OCI-LY7 (cell line): ENCODE measurements around the gene PPT2. TPM values are rescaled to one million over a fixed set of nuclear protein-coding genes. Genes with fewer than 3 reads are reported as not detected.

ENCODE experiments used
- BruUV-seq: library from RNA; stranded (reverse); fragments of 400-500 nt; replicated peaks from 2 replicates; lab custom pipeline; 2021; lab: Mats Ljungman, UMichigan
- CTCF ChIA-PET: fragments of 300-600 bp; sonication (Branson Sonifier 250); formaldehyde crosslinking; loops from one replicate; lab custom pipeline; 2022; ENCODE audit warnings: antibody characterized with exemption; ENCODE audit not compliant: unreplicated experiment; lab: Charles Lee
- POLR2A ChIA-PET: fragments of 300-600 bp; sonication (Branson Sonifier 250); formaldehyde crosslinking; loops from one replicate; lab custom pipeline; 2022; ENCODE audit warnings: antibody characterized with exemption; lab: Charles Lee
- DNase-seq: peaks from one replicate; pipeline ENCODE4 v3.0.0-alpha.2; 2015; ENCODE audit warnings: low spot score
- H2AFZ ChIP-seq: fragments of 200-600 bp; sonication (generic), shearing (Covaris generic); 2 replicates; pipeline ENCODE4 v1.6.1; 2014; ENCODE audit warnings: mild to moderate bottlenecking, antibody characterized with exemption, low read length, moderate library complexity
- H3K27ac ChIP-seq: fragments of 200-600 bp; sonication (generic); 2 replicates; pipeline ENCODE4 v1.5.1; 2014; ENCODE audit warnings: mixed run types, low read depth, mild to moderate bottlenecking, moderate library complexity, low read length, inconsistent platforms; ENCODE audit not compliant: poor library complexity, severe bottlenecking
- H3K36me3 ChIP-seq: fragments of 200-600 bp; sonication (generic); 2 replicates; pipeline ENCODE4 v1.6.1; 2014; ENCODE audit warnings: mild to moderate bottlenecking, antibody characterized with exemption, low read length, moderate library complexity, mixed read lengths; ENCODE audit not compliant: insufficient read depth
- H3K4me1 ChIP-seq: fragments of 200-600 bp; sonication (generic); 2 replicates; pipeline ENCODE4 v1.5.1; 2014; ENCODE audit warnings: mild to moderate bottlenecking, low read length; ENCODE audit not compliant: insufficient read depth, poor library complexity, severe bottlenecking
- H3K4me2 ChIP-seq: fragments of 200-600 bp; sonication (generic); 2 replicates; pipeline ENCODE4 v1.6.1; 2014; ENCODE audit warnings: mild to moderate bottlenecking, low read length
- H3K4me3 ChIP-seq: fragments of 200-600 bp; sonication (generic); 2 replicates; pipeline ENCODE4 v1.5.1; 2014; ENCODE audit warnings: mild to moderate bottlenecking, low read depth, low read length; ENCODE audit not compliant: poor library complexity, severe bottlenecking
- H3K79me2 ChIP-seq: fragments of 200-600 bp; sonication (generic); 2 replicates; pipeline ENCODE4 v1.6.1; 2016; ENCODE audit warnings: low read depth, mild to moderate bottlenecking, low read length, moderate library complexity, mixed read lengths; ENCODE audit not compliant: insufficient read depth
- H3K9me2 ChIP-seq: fragments of 200-600 bp; sonication (generic); 2 replicates; pipeline ENCODE4 v1.6.1; 2016; ENCODE audit warnings: mild to moderate bottlenecking, low read length, mixed read lengths; ENCODE audit not compliant: insufficient read depth
- H3K9me3 ChIP-seq: fragments of 200-600 bp; sonication (generic); 2 replicates; pipeline ENCODE4 v1.6.1; 2014; ENCODE audit warnings: mild to moderate bottlenecking, mixed run types, low read length, mixed read lengths
- H4K20me1 ChIP-seq: fragments of 200-600 bp; sonication (generic); 2 replicates; pipeline ENCODE4 v1.6.1; 2014; ENCODE audit warnings: mild to moderate bottlenecking, antibody characterized with exemption, low read length, moderate library complexity, mixed read lengths; ENCODE audit not compliant: insufficient read depth
- CTCF ChIP-seq: fragments of 200-600 bp; sonication (generic); conservative IDR thresholded peaks from 2 replicates; pipeline ENCODE4 v1.5.1; 2014; ENCODE audit warnings: mild to moderate bottlenecking, antibody characterized with exemption, low read length, moderate library complexity, mixed read lengths
- EZH2phosphoT487 ChIP-seq: fragments of 200-600 bp; sonication (generic); IDR thresholded peaks from 2 replicates; pipeline ENCODE4 v1.6.1; 2018; ENCODE audit warnings: low read depth, borderline replicate concordance, mild to moderate bottlenecking, mixed run types, antibody characterized with exemption, low read length, moderate library complexity, mixed read lengths
- intact Hi-C: fragments of 100-400 bp; cut with micrococcal nuclease; formaldehyde crosslinking; loops from one replicate; pipeline ENCODE4 v1.10.0; 2022; ENCODE audit not compliant: unreplicated experiment
- total RNA-seq, 2 experiments: library from RNA; depleted of rRNA in 1 of 2; stranded (reverse); fragments of >200 nt in 1 of 2; shearing (Covaris generic) in 1 of 2; gene quantifications; 2 replicates each; pipeline ENCODE4 v1.2.3, GENCODE V29; 2014 to 2022

Gene PPT2
- total RNA-seq, 2 experiments from 2014 or later: 39.0 to 111 TPM

GRCh38 chr6:32181148-32181702 lies 27.3 kb downstream of the PPT2 start:
- BruUV-seq: no TSS peak
- POLR2A ChIA-PET: interaction anchor here (1.1 kb wide), 1 partner anchor 12 kb away, joined by 3 read pairs; the partner anchor contains the start of gene GPSM3
- Histone ChIP-seq H3K36me3 (peaks cover 39% of the 10 kb centered on the region), H3K79me2 (no peaks in the 10 kb centered on the region; the same call in 1 of the 2 replicates), H3K9me3 (no peaks in the 10 kb centered on the region), H3K4me2 (no peak overlapping the region), H3K4me3 (no peak overlapping the region), H3K9me2 (no peaks in the 10 kb centered on the region), H3K4me1 (peaks cover 31% of the 10 kb centered on the region), H2AFZ (no peak overlapping the region), H4K20me1 (no peaks in the 10 kb centered on the region), H3K27ac (no peak overlapping the region)
- intact Hi-C loops: no loop called here
- TF ChIP-seq EZH2phosphoT487 (no peak), CTCF (no peak)
- CTCF ChIA-PET: no interaction called here
- DNase-seq: no peak

GRCh38 chr6:32181915-32182529 lies 28.1 kb downstream of the PPT2 start:
- CTCF ChIA-PET: no interaction called here

More at GRCh38 chr6:32181915-32182529, 28.1 kb downstream of the PPT2 start:
- Histone ChIP-seq H4K20me1 (no peaks in the 10 kb centered on the region), H3K9me2 (no peaks in the 10 kb centered on the region), H3K4me1 (peaks cover 31% of the 10 kb centered on the region), H2AFZ (no peak overlapping the region), H3K36me3 (peaks cover 47% of the 10 kb centered on the region), H3K4me2 (no peak overlapping the region), H3K27ac (no peak overlapping the region), H3K9me3 (no peaks in the 10 kb centered on the region), H3K79me2 (no peaks in the 10 kb centered on the region; the same call in 1 of the 2 replicates), H3K4me3 (no peak overlapping the region)
- intact Hi-C loops: no loop called here
- TF ChIP-seq CTCF (0 out of 2 replicates have a peak, but pooled peaks have one; percentile 21), EZH2phosphoT487 (no peak)
- BruUV-seq: no TSS peak
- POLR2A ChIA-PET: interaction anchor here (1.1 kb wide), 1 partner anchor 11 kb away, joined by 3 read pairs; the partner anchor contains the start of gene GPSM3
- DNase-seq: no peak
